ENCODE results near the gene PIAS3. TPM values are rescaled to one million over a fixed set of nuclear protein-coding genes. Genes with fewer than 3 reads are reported as not detected.

Gene PIAS3
- total RNA-seq, 2 experiments from 2014 or later, result 18.7 to 19.7 TPM

GRCh38 chr1:145857170-145857569 lies 1.7 kb downstream of the PIAS3 start:
- H3K27ac ChIP-seq (ENCODE audit: low read depth in 1 of 2, low read length in 2 of 2), result no peak overlapping the region
- peaks cover 22% of the 10 kb centered on the region for H3K4me1 ChIP-seq (ENCODE audit: insufficient read depth, low read length)
- ChIA-PET CTCF (interaction anchor here (4.2 kb wide), 1 partner anchor 12 kb away, joined by 71 read pairs; the partner anchor contains the start of gene NUDT17), POLR2A (interaction anchor here (2.9 to 4.8 kb wide), 8 partner anchors 11 to 180 kb away, joined by 24 to 120 read pairs (median 42); partner anchors contain the start of genes ANKRD34A, ANKRD35, NUDT17 and PEX11B)
- intact Hi-C loops (cut with DNase I, micrococcal nuclease), result loop anchor here in 1 of 2 experiments (5.0 kb wide), 1 partner anchor 60 kb away; the partner anchor contains the start of gene PEX11B
- peak overlapping the region; percentile 77 for H3K4me3 Mint-ChIP-seq
- no peak for DNase-seq
- H3K36me3 Mint-ChIP-seq (ENCODE audit: low read depth), result peaks cover 50% of the 10 kb centered on the region
- H3K36me3 ChIP-seq (ENCODE audit: insufficient read depth, low read length), result peaks cover 32% of the 10 kb centered on the region
- no peaks in the 10 kb centered on the region for H3K27me3 Mint-ChIP-seq
- peak overlapping the region; percentile 1 for H3K27ac Mint-ChIP-seq
- H3K4me1 Mint-ChIP-seq (ENCODE audit: low read depth), result peaks cover 20% of the 10 kb centered on the region
- no peak for ATAC-seq (ENCODE audit: poor library complexity)
- no peaks in the 10 kb centered on the region for H3K9me3 Mint-ChIP-seq
- no peak for TF ChIP-seq CTCF (IDR thresholded peaks at IDR 0.05)
- H3K9me3 ChIP-seq (ENCODE audit: control insufficient read depth in 1 of 2, insufficient read depth in 1 of 2, low read length in 2 of 2), result no peaks in the 10 kb centered on the region
- H3K27me3 ChIP-seq (ENCODE audit: control insufficient read depth in 1 of 2, insufficient read depth in 2 of 2, low read length in 2 of 2), result no peaks in the 10 kb centered on the region
- H3K4me3 ChIP-seq (ENCODE audit: low read length), result no peak overlapping the region

GRCh38 chr1:145855426-145855948 lies 3.4 kb downstream of the PIAS3 start:
- Histone ChIP-seq H3K27ac (ENCODE audit: low read depth in 1 of 2, low read length in 2 of 2) (no peak overlapping the region), H3K9me3 (ENCODE audit: control insufficient read depth in 1 of 2, insufficient read depth in 1 of 2, low read length in 2 of 2) (no peaks in the 10 kb centered on the region), H3K4me3 (ENCODE audit: low read length) (no peak overlapping the region), H3K4me1 (ENCODE audit: insufficient read depth, low read length) (peaks cover 22% of the 10 kb centered on the region), H3K27me3 (ENCODE audit: control insufficient read depth in 1 of 2, insufficient read depth in 2 of 2, low read length in 2 of 2) (no peaks in the 10 kb centered on the region), H3K36me3 (ENCODE audit: insufficient read depth, low read length) (peaks cover 40% of the 10 kb centered on the region)
- no peak overlapping the region for H3K27ac Mint-ChIP-seq
- ChIA-PET POLR2A (interaction anchor here (4.8 kb wide), 1 partner anchor 9 kb away, joined by 120 read pairs; the partner anchor contains the start of gene NUDT17), CTCF (interaction anchor here (0.6 to 1.0 kb wide), 2 partner anchors 10 to 83 kb away, joined by 3 read pairs; partner anchors contain the start of gene NUDT17)
- intact Hi-C loops (cut with DNase I, micrococcal nuclease), result loop anchor here in 1 of 2 experiments (5.0 kb wide), 1 partner anchor 62 kb away; the partner anchor contains the start of gene PEX11B
- no peaks in the 10 kb centered on the region for H3K9me3 Mint-ChIP-seq
- peaks cover 62% of the 10 kb centered on the region for H3K36me3 Mint-ChIP-seq (ENCODE audit: low read depth)
- no peaks in the 10 kb centered on the region for H3K27me3 Mint-ChIP-seq
- no peak for TF ChIP-seq CTCF (IDR thresholded peaks at IDR 0.05)
- ATAC-seq (ENCODE audit: poor library complexity) (no peak), DNase-seq (no peak)
- peak overlapping the region; percentile 60 for H3K4me3 Mint-ChIP-seq
- peaks cover 20% of the 10 kb centered on the region for H3K4me1 Mint-ChIP-seq (ENCODE audit: low read depth)

- intact Hi-C loops (cut with DNase I, micrococcal nuclease), result no loop called here
- TF ChIP-seq CTCF (IDR thresholded peaks at IDR 0.05), result peak; percentile 35
- H3K9me3 ChIP-seq (ENCODE audit: control insufficient read depth in 1 of 2, insufficient read depth in 1 of 2, low read length in 2 of 2), result no peaks in the 10 kb centered on the region
- H3K4me3 ChIP-seq (ENCODE audit: low read length), result no peak overlapping the region
- H3K4me1 ChIP-seq (ENCODE audit: insufficient read depth, low read length), result peaks cover 19% of the 10 kb centered on the region
- H3K4me3 Mint-ChIP-seq, result no peak overlapping the region
- ChIA-PET CTCF (interaction anchor here (1.2 to 1.5 kb wide), 4 partner anchors 9 to 36 kb away, joined by 4 to 5 read pairs (median 4); partner anchors contain the start of genes ANKRD35 and PIAS3), POLR2A (interaction anchor here (6.8 kb wide), 1 partner anchor 8 kb away, joined by 120 read pairs; the partner anchor contains the start of gene PIAS3)
- H3K27ac Mint-ChIP-seq, result no peak overlapping the region
- peaks cover 11% of the 10 kb centered on the region for H3K4me1 Mint-ChIP-seq (ENCODE audit: low read depth)
- ATAC-seq (ENCODE audit: poor library complexity) (no peak), DNase-seq (peak in 2 of 14 experiments; percentile 15 to 16)
- peaks cover 44% of the 10 kb centered on the region for H3K36me3 ChIP-seq (ENCODE audit: insufficient read depth, low read length)
- H3K9me3 Mint-ChIP-seq, result no peaks in the 10 kb centered on the region
- H3K27ac ChIP-seq (ENCODE audit: low read depth in 1 of 2, low read length in 2 of 2), result no peak overlapping the region
- peaks cover 53% of the 10 kb centered on the region for H3K36me3 Mint-ChIP-seq (ENCODE audit: low read depth)
- no peaks in the 10 kb centered on the region for H3K27me3 Mint-ChIP-seq
- H3K27me3 ChIP-seq (ENCODE audit: control insufficient read depth in 1 of 2, insufficient read depth in 2 of 2, low read length in 2 of 2), result no peaks in the 10 kb centered on the region
Measured at GRCh38 chr1:145849356-145850160, 9.3 kb downstream of the PIAS3 start.
